Neutrophil (primary cell): ENCODE measurements around the gene ZBP1.

ENCODE experiments used
- H3K27ac ChIP-seq: fragments of 200-600 bp; sonication (generic); 2 replicates; pipeline ENCODE4 v1.5.1; 2016; ENCODE audit warnings: mild to moderate bottlenecking, moderate library complexity
- H3K27me3 ChIP-seq: fragments of 200-600 bp; sonication (generic); 2 replicates; pipeline ENCODE4 v1.6.0; 2016; ENCODE audit warnings: mild to moderate bottlenecking
- H3K36me3 ChIP-seq: fragments of 200-600 bp; sonication (generic); 2 replicates; pipeline ENCODE4 v1.5.1; 2017
- H3K4me1 ChIP-seq, 2 experiments: fragments of 200-600 bp in 1 of 2; sonication (generic) in 1 of 2; 1 replicate in 1 of 2; 2 replicates in 1 of 2; pipeline versions ENCODE4 v1.5.1 to v1.6.1; 2013 to 2016; ENCODE audit warnings: low read depth in 1 of 2, low read length in 1 of 2, mild to moderate bottlenecking in 1 of 2, moderate library complexity in 1 of 2; ENCODE audit not compliant: control insufficient read depth in 1 of 2, insufficient read depth in 1 of 2
- H3K4me3 ChIP-seq, 2 experiments: fragments of 200-600 bp in 1 of 2; sonication (generic) in 1 of 2; 1 replicate in 1 of 2; 2 replicates in 1 of 2; pipeline ENCODE4 v1.5.1; 2013 to 2016; ENCODE audit warnings: low read depth in 1 of 2, low read length in 1 of 2, mild to moderate bottlenecking in 1 of 2, moderate library complexity in 1 of 2
- H3K9me3 ChIP-seq: fragments of 200-600 bp; sonication (generic); 2 replicates; pipeline ENCODE4 v1.5.1; 2016
- TF ChIP-seq, protein P1 (sequence below): fragments of 200-600 bp; sonication (generic); IDR thresholded peaks from 2 replicates; pipeline ENCODE4 v1.5.1; 2016; ENCODE audit warnings: antibody characterized with exemption

The ZBP1 gene

DNA sequence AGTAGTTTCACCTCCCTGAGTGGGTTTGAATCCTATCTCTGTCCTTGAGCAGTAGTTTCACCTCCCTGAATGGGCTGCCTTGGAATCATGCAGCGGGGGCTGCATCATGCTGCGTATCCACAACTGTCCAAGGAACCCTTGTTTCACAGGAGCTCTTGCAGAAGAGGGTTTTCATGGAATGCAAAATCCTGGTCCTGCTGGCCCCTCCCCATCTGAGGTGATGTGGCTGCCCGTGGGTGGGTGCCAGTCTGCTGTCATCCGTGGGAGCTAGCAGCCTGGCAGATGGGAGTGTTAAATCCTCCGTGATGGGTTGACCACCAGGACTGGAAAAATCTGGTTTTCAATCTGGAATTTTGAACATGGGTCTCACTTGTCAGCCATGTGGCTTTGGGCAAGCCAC, 21.7 kb downstream of the ZBP1 start:
- peaks cover 0 to 8% of the 10 kb centered on the region in 2 experiments for H3K4me1 ChIP-seq
- TF ChIP-seq, protein P1, sequence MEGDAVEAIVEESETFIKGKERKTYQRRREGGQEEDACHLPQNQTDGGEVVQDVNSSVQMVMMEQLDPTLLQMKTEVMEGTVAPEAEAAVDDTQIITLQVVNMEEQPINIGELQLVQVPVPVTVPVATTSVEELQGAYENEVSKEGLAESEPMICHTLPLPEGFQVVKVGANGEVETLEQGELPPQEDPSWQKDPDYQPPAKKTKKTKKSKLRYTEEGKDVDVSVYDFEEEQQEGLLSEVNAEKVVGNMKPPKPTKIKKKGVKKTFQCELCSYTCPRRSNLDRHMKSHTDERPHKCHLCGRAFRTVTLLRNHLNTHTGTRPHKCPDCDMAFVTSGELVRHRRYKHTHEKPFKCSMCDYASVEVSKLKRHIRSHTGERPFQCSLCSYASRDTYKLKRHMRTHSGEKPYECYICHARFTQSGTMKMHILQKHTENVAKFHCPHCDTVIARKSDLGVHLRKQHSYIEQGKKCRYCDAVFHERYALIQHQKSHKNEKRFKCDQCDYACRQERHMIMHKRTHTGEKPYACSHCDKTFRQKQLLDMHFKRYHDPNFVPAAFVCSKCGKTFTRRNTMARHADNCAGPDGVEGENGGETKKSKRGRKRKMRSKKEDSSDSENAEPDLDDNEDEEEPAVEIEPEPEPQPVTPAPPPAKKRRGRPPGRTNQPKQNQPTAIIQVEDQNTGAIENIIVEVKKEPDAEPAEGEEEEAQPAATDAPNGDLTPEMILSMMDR = no peak
- H3K27me3 ChIP-seq = peaks cover 55% of the 10 kb centered on the region
- H3K4me3 ChIP-seq = no peak overlapping the region
- H3K27ac ChIP-seq = no peak overlapping the region
- no peaks in the 10 kb centered on the region for H3K9me3 ChIP-seq
- H3K36me3 ChIP-seq = no peaks in the 10 kb centered on the region

DNA sequence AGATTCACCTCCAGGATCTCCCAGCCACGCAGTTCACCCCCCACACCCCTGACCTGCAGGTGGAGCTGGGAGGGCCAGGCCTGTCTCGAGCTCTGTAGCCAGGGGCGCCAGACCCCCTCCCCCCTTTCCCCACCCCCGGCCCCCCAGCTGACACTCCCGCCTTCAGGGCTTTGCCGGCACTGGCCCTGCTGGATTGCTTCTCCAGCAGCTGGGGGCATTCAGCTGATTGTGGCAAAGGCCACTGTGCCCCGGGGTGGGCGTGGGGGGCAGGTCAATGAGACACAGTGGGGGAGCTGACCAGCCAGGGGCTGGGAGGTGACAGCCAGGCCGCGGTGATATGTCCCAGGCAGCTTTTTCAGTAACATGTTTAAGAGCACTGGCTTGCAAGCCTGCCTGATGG, 22.2 kb downstream of the ZBP1 start:
- TF ChIP-seq, protein P1 = no peak
- peaks cover 60% of the 10 kb centered on the region for H3K27me3 ChIP-seq
- H3K9me3 ChIP-seq = no peaks in the 10 kb centered on the region
- no peak overlapping the region for H3K4me3 ChIP-seq
- H3K36me3 ChIP-seq = no peaks in the 10 kb centered on the region
- peaks cover 0 to 8% of the 10 kb centered on the region in 2 experiments for H3K4me1 ChIP-seq
- H3K27ac ChIP-seq = no peak overlapping the region

DNA sequence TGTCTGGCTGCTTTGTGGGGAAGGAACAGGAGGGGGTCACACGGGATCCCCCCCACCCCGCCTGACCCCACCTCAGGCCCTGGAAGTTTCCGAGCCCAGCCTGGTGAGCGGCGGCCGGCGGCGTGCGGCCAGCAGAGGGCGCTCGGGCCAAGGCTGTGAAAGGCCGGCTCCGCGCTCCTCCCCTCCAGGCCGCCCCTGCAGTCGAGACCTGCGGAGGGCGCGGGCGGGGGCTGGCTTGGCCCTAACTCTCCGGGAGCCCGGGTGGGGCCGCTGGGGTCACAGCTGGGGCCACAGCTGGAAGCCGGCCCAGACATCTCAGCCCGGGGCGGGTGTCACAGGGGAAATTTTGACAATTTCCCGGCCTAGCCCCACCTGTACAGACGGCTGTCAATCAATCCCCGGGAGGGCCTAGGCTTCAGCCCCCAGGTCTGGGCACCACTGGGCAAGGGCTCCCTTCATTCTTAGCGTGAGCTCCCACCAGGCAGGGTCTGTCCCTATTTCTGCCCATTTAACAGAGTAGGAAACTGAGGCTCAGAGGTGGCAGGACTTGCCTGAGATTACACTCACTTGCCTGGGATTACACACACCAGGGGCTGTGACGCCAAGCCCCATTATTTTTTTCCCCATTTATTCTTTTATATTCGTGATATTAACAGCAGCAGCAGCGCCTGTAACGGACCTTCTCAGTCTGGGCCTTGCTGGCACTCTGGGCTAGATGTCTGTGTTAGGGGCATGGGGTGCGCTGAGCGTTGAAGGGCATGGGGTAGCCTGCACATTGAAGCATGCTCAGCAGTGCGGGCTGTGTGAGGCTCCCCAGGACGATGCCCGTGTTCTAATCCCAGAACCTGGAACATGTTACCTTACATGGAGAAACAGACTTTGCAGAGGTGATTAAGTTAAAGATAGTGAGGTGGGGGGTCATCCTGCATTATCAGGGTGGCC, 23.0 kb downstream of the ZBP1 start:
- Histone ChIP-seq H3K27me3 (peaks cover 68% of the 10 kb centered on the region), H3K9me3 (no peaks in the 10 kb centered on the region), H3K36me3 (no peaks in the 10 kb centered on the region), H3K4me1 (peaks cover 0 to 8% of the 10 kb centered on the region in 2 experiments), H3K4me3 (no peak overlapping the region), H3K27ac (no peak overlapping the region)
- TF ChIP-seq, protein P1 = peak; percentile 90

DNA sequence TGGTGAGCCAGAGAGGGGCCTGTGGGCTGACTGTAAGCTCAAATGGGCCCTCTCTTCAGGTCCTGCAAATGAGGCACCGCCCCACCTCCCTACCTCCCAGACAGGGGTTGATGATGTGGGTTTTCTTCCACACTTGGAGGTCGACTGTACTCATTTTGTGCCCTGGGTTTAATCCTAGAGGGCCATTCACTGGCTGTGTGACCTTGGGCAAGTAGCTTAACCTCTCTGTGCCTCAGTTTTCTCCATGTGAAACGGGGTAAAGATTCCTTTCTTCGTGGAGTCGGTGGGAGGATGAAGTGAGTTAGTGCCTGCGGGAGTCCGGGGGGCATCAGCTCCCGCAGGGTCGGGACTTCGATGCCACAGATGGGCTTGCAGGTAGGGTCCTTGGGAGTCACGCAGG, 23.9 kb downstream of the ZBP1 start:
- H3K9me3 ChIP-seq = no peaks in the 10 kb centered on the region
- peaks cover 0 to 8% of the 10 kb centered on the region in 2 experiments for H3K4me1 ChIP-seq
- no peaks in the 10 kb centered on the region for H3K36me3 ChIP-seq
- no peak overlapping the region for H3K27ac ChIP-seq
- peaks cover 70% of the 10 kb centered on the region for H3K27me3 ChIP-seq
- no peak overlapping the region for H3K4me3 ChIP-seq
- TF ChIP-seq, protein P1 = no peak

DNA sequence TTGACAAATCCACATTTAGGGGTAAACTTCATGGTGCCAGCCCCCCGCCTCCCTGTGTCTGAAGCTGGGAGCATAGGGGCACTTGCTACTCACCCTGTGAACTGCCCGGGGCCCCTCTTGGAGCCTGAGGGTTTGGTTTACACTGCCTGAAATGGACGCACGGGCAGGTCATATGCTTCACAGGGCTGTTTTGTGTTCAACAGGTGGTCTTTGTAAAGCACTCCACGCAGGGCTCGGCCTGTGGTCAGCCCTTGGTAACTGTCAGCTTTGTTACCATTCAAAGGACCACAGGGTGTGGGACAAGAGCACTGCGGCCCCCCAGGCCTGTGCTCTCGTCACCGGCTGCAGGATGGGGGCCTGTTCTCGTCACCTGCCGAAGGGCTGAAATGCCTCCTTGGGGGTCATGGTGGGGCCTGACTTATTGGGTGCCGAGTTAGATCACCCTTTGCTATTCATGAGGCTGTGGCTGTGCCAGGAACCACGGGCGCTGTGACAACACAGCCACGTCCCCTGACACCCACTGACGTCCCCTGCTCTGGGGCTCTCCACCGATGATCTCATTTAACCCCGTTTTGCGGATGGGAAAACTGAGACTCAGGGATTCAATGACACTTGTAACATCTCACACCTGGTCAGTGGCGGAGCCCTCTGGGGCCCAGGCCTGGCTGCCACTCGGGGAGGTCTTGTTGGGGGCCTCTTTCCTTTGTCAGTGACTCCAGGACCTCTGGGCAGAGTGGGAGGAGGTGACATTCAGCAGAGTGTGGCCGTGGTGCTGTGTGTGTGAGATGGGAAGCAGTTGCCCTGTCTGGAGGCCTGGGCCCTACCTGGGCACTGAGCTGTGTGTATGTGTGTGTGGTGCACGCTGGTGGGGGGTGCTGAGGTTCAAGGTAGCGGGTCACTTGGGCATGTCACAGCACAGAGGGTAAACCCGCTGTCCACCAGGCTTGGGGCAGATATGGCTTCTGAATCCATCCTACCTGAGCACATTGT, 24.9 kb downstream of the ZBP1 start:
- Histone ChIP-seq H3K4me1 (peaks cover 0 to 8% of the 10 kb centered on the region in 2 experiments), H3K9me3 (no peaks in the 10 kb centered on the region), H3K36me3 (no peaks in the 10 kb centered on the region), H3K4me3 (no peak overlapping the region), H3K27ac (no peak overlapping the region), H3K27me3 (peaks cover 69% of the 10 kb centered on the region)
- TF ChIP-seq, protein P1 = no peak
